CD4-positive, alpha-beta T cell treated with Interleukin-15 for 1 hour (primary cell): ENCODE data around the gene PHKG2.

Experiments
- DNase-seq: peaks from one replicate; pipeline ENCODE4 v3.0.0-alpha.2; 2020

The PHKG2 gene

DNA sequence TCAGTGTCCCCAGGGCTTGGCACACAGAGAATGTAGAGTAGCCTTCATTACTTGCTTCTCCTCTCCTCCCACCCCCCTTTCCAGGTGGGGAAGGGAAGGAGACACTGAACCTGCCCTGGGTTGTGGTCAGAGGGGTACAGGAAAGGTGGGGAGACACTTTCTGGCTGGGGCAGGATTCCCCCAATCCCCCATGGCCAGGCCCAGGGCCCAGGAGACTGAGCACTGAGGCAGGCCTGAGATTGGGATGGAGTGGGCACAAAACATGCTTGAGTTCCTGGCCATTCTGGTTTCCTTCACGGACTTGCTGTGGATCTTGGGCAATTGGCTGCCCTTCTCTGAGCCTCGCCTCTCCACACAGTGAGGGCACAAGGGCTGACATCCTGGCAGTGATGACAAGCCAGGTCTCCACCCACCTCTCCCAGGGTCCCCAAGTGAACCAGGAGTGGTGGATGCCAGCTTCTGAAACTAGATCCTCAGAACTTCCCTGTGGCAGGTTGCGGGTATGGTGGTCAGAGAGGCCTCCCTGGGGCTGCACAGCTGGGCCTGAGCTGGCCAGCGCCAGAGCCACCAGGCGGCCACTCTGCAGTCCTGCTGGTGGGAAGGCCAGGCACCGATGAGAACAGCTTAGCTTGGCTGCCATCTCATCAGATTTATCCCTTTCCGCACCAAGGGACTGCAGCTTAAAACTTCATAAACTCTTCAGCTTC is 29.5 kb downstream of the PHKG2 start:
- DNase-seq, result no peak

DNA sequence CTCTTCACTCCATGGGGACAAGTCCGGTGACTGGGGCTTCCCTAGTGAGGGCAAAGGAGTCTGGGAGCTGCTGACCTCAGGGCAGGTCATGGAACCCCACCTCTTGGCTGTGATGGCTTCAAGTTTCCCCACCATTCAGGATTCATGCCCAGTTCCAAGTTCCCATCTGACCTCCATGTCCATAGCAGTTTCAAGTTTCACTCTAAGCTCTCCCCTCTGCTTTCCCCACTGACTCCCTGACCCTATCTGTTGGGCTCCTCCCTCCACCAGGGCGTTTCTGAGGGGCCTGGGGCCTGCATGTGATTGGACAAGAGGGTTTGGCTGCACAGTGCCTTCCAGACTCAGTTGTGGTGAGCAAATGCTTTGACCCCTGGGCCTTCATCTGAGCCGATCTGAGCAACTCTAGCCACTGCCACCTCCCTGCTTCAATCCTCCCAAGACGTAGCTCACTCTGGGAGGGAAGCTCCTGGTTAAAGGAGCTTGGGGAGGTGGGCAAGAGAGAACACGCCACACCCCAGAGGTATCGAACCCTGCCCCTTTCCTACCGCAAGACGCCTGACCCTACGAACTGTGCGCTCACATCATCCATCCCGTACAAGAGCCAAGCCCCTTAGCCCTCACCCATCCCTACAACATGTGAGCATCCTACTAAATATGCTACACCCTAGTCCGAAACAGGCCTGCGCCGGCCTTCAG is 30.5 kb downstream of the PHKG2 start:
- DNase-seq, result no peak

DNA sequence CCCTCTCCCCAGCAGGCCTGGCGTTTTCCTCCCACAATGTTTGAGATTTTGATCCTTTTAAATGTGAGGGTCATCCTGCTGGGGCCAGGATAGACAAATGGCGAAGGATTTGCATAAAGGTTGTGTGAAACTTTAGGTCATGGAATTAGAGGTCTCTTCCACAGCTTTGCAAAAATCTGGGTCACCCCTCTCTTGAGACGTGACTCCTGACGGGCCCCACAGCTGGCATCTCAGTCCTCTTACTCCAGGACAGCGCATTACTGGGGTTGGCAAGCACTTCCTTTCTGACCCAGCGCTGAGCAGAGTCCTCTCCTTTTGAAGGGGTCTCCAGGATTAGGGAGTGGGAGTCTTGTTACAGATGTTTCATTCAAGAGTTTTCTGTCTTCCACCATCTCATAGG is 31.4 kb downstream of the PHKG2 start:
- no peak for DNase-seq

DNA sequence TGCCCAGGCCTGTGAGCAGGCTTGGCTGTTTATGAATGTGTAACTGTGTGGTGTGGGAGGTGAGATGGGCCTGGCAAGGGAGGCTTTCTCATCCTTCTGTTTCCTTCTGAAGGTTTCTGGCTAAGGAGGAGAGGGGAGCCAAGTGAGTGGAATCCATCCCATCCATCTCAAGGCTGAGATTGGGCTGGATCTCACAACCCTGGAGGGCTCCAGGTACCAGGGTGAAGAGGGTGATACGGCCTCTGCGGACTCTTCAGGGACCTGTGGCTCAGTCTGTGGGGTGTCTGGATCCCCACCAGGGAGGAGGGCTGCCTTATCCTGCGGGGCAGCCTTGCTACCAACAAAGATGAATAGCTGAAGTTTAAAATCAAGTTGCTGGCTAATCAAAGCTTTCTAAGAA is 31.8 kb downstream of the PHKG2 start:
- DNase-seq, result no peak

DNA sequence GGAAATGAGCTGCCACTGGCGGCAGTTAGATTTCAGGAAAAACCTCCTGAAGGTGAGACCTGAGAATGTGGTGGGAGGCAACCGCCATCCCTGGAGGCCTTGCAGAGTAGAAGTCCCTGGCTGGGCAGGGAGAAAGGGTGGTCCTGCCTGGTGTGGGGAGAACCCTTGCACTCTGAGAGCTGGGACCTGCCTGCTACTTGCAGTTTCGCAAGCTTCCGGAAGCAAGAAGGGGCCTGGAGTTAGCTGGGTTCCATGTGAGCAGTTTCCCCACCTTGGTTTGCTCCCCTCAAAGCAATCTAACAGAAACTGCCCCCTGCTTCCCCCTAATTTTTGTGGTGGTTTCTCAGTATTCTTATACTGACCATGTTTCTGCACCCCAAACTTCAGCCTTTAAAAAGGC is 32.3 kb downstream of the PHKG2 start:
- no peak for DNase-seq

DNA sequence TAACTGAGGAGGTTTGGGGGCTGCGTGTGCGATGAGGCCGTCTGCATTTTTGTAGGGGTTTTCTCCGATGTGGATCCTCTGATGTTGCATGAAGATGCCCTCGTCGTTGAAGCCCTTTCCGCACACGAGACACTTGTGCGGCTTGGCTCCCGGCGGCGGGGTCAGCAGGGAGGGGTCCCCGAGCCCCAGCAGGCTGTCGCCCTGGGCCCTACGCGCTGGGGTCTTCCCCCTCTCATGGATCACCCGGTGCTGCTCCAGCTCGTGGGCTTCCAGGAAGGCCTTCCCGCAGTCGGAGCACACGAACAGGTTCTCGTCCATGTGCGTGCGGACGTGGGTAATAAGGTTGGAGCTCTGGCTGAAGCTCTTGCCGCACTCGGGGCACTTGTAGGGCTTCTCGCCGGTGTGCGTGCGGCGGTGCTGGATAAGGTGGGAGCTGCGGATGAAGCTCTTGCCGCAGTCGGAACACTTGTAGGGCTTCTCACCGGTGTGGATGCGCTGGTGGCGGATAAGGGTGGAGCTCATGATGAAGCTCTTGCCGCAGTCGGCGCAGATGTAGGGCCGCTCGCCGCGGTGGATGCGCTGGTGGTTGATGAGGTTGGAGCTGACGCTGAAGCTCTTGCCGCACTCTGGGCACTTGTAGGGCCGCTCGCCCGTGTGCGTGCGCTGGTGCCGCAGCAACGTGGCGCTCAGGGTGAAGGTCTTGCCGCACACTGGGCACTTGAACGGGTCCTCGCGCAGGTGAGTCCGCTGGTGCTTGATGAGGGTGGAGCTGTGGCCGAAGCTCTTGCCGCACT is 34.5 kb downstream of the PHKG2 start:
- no peak for DNase-seq

DNA sequence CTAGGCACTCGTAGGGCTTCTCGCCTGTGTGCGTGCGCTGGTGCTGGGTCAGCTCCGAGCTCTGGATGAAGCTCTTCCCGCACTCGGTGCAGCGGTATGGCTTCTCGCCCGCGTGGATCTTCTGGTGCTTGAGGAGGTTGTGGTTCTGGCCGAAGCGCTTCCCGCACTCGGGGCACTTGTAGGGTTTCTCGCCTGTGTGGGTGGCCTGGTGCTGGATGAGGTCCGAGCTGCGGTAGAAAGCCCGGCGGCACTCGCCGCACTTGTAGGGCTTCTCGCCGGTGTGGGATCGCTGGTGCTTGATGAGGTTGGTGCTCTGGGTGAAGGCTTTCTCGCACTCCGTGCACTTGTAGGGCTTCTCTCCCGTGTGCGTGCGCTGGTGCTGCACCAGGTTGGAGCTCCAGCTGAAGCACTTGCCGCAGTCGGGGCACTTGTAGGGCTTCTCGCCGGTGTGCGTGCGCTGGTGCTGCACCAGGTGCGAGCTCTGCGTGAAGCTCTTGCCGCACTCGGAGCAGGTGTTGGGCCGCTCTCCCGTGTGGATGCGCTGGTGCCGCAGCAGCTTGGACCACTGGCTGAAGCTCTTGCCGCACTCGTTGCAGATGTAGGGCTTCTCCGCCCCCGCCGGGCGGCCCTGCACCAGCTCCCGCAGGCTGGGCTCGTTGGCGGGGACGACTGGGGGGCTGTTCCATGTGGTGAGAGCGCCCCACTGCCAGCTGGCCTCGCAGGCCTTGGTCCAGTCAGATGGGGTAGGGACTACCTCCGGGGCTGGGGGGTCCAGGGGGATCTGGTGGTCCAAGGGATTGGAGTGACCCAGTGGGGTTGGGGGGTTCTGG is 35.3 kb downstream of the PHKG2 start:
- DNase-seq, result no peak

DNA sequence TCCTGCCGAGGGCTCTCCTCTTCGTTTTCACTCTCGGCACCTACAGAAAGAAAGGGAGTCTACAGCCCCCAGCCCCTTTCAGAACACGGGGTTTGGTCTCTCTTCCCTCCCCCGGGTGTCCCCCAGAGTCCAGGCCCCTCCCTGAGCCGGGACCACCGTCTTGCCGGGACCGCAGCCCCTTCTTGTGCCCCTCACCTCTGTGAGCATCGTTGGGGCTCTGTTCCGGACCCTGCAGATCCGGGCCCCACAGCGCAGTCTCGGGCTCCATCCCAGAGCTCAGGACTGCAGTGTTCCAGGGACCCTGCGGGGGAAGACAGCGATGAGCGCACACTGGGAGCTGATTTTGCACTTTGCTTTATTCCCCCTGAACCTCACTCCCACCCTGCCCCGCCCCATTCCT is 36.0 kb downstream of the PHKG2 start:
- no peak for DNase-seq

DNA sequence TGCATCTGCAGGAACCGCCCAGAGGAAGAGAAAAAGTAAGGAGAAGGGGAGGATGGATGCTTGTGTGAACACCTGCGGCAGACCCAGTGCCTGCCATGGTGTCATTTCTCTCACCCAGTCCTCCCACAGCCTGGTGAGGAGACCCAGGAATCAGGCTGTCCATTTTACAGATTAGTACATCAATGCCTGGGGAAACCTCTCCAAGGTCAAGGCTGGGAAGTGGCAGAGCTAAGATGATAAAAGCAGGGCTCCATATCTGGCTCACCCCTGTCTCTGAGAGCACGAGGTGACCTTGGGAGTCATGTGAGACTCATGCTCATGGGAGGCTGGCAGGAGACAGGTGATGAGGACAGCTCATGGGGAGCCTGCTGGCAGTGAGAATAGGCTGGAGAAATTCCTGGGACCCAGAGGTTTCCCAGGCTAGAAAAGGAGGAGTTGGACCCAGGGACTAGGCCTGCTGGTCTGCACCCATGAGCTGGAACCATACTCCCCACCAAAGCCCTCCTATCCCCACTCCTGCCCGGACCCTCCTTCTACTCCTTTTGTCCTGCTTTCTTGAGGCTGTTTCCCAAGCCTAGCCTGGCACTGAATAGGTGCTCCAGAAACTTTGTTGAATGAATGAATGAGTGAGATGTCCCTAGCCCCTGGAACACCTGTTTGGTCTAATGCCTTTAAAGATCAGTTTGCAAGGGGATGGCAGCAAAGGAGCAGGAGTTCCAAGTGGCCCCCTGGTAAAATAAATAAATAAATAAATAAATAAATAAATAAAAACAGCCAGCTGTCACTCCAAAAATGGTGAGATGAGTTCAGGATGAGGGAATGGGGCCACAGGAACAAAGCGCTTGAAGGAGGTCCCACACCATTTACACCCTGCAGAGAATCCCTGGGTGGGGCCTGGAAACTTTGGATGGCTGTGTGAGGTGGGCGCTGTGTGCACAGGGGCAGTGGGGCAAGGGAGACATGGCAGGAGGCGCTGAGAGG is 37.2 kb downstream of the PHKG2 start:
- DNase-seq, result no peak

DNA sequence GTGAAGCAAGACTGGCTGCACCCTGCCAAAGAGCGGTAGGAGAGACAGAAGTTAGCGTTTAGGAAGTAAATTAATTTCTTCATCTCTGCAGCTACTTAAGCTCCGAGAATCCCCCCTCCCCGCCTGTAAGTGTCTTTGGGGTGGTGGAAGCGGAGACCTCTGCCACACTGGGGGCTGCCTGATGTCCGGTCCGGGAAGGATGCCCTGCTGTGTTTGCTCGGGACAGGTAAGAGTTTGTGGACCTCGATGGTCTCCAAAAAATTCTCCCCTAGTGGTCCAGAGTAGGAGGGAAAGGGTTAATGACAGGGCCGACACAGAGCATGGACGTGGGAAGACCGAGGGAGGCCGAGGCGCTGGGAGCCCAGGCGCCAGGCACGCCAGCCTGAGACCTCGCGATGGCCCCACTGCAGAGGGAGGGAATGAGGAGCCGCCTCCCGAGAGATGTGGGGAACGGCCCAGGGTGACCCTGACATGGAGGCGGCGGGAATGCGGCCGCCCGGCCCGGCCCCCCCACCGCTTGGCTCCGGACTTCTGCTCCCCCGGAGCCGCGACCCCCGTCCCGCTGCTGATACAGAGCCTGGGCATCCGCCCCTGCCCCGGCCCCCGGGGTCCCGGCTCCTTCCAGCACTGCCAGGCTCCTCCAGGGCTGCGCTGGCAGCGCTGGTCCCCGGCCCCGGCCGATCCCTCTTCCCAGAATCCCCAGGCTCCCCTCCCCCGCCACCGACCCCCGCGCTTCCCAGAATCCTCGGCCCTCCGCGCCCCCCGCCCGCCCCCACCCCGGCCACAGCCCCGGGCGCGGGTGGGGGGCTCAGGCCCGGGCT is 38.1 kb downstream of the PHKG2 start:
- no peak for DNase-seq

DNA sequence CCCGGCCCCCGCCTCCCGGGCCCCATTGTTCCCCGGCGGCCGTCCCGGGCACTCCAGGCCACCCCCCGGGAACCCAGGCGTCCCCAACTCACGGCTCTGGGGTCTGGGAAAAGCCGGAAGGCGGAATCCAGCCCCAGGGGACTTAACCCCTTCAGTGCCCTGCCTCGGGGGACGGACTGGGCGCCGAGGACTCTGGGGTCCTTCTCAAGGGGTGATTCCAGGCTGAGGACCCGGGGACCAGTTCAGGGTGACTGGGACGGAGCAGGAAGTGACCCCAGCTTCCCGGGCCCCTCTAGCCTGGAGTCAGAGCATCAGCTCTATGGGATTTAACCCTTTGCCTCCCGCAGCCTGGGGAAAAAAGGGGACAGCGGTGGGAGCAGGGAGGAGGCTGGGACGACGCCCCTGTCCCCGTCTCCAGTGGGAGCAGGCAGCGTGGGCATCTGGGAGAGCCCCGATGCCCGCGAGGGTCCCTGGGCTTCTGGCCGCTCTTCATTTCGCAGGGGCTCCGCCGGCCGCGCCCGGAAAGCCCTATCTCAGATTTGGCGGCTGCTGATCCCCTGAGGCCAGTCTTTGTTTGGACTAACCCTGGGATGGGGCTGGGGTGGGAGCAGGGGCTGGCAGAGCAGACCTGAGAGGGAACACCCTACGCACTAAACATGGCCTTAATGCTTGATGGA is 38.8 kb downstream of the PHKG2 start, which contains the start of gene ZNF629:
TSS of gene ZNF629 (minus strand) at position 270 of the 677 bp plus-strand sequence. CDS start 2,723 bp downstream, outside the sequence.
- no peak for DNase-seq

DNA sequence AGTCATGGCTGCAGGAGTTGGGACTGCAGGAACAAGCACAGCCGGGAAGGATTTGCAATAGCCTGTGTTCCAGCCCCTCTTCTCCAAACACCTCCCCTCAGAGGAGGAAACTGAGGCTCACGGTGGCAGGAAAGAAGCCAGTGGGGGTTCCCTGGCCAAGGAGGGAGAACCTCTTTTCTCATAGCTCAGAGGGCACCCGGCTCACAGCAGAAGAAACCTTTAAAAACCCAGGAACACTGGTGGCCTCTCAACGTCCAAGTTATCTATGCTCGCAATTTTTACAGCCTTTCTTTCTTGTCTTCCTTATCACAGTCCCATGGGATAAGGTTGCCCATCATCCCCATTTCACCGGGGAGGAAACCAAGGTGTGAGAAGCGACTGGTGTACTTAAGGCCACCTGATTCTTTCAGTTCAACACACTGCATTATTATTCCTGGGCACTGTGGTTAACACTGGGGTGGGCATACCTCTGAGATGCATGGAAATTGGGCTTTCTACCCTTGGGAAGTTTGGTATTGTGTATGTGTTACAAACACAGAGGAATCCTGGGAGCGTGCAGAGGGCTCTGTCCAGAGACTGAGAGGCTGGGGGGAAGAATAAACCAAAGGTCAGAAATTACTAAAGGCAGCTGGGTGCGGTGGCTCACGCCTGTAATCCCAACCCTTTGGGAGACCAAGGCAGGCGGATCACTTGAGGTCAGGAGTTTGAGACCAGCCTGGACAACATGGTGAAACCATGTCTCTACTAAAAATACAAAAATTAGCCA is 39.6 kb downstream of the PHKG2 start:
- no peak for DNase-seq

DNA sequence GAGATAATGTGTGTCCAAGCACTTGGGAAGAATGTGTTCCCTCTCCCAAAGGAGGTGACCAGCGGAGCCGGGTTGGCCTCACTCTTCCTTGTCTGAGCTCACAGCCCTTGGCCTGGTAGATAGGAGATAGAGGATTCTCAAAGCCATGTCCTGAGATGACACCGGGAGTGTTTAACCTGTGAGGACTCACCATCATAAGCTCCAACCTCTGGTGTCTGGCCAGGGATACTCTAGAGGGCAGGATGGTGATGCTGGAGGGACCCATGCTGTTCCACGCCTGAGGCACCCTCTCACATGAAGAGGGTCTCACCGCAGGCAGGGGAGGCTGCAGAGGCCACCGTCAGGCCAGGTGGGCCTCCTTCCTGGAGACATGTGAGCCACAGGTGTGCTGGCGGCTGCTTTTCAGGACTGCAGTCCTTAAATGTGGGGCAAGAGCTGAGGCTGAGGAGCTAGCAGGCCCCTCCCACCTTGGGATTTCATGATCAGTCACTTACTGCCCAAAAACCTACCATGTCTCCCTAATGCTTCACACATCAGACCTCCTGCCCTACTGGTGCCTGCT is 45.4 kb downstream of the PHKG2 start:
- DNase-seq, result no peak

DNA sequence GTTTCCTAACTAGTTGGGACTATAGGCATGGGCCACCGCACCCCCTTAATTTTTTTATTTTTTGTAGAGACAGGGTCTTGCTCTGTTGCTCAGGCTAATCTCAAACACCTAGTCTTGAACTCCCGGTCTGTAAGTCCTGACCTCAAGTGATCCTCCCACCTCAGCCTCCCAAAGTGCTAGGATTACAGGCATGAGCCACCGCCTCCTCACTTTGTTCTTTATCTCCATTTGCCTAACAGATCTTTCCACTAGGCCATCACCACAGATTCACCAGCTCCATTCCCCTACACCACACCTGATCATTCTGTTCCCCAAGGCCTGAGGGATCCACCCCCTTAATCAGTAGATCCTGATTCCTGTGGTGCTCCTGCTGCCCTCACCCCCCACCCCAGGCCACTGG is 46.4 kb downstream of the PHKG2 start:
- no peak for DNase-seq

DNA sequence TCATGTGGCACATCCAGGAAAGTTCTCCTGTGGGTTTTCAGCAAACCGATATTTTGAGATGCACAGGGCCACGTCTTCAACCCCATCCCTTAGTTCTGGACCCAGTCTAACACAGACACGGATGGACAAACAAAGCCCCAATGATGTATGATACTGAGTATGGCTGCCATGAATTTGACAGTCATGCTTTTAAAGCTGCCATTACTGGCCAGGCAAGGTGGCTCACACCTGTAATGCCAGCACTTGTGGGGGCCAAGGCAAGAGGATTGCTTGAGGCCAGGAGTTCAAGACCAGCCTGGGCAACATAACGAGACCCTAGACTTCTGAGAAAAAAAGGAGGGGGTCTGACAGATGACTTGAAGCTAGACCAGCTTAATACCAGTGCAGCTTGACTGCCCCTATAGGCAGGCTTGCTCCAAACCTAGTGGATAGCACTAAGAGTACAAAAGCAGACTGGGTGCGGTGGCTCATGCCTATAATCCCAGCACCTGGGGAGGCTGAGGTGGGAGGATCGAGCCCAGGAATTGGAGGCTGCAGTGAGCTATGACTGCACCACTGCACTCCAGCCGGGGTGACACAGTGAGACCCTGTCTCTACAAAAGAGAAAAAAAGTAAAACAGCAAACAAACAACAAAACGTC is 49.6 kb downstream of the PHKG2 start:
- DNase-seq, result no peak
